DND-41 (cell line): Measurements from ENCODE around the gene HDAC7.

Source experiments
- ATAC-seq: fragments of 200-7000 bp; cut with Tn5 transposase; 3 replicates; pipeline ENCODE4 v1.9.1; 2021; ENCODE audit warnings: low read depth; ENCODE audit not compliant: insufficient read depth
- DNase-seq: peaks from one replicate; pipeline ENCODE4 v3.0.0-alpha.2; 2020
- H2AFZ ChIP-seq: 2 replicates; pipeline ENCODE4 v1.6.0; 2012; ENCODE audit warnings: low read depth, low read length
- H3K27ac ChIP-seq: 2 replicates; pipeline ENCODE4 v1.5.1; 2012; ENCODE audit warnings: low read length, inconsistent platforms
- H3K27me3 ChIP-seq: fragments of 200-600 bp; sonication (generic); 2 replicates; pipeline ENCODE4 v1.6.0; 2012; ENCODE audit warnings: low read length, mild to moderate bottlenecking, inconsistent platforms; ENCODE audit not compliant: insufficient read depth, poor library complexity
- H3K36me3 ChIP-seq: 2 replicates; pipeline ENCODE4 v1.5.1; 2012; ENCODE audit warnings: low read length, inconsistent platforms; ENCODE audit not compliant: insufficient read depth
- H3K4me1 ChIP-seq: 2 replicates; pipeline ENCODE4 v1.5.1; 2012; ENCODE audit warnings: mild to moderate bottlenecking, low read length; ENCODE audit not compliant: insufficient read depth
- H3K4me2 ChIP-seq: 2 replicates; pipeline ENCODE4 v1.6.0; 2012; ENCODE audit warnings: mild to moderate bottlenecking, moderate library complexity, low read length, inconsistent platforms; ENCODE audit not compliant: insufficient read depth
- H3K4me3 ChIP-seq, 2 experiments: fragments of 200-600 bp in 1 of 2; shearing (Covaris generic) in 1 of 2; 2 replicates each; pipeline ENCODE4 v1.5.1; 2012 to 2016; ENCODE audit warnings: inconsistent platforms in 2 of 2, low read length in 2 of 2, mild to moderate bottlenecking in 2 of 2, low read depth in 1 of 2, moderate library complexity in 1 of 2
- H3K79me2 ChIP-seq: 2 replicates; pipeline ENCODE4 v1.6.0; 2012; ENCODE audit warnings: low read length, inconsistent platforms; ENCODE audit not compliant: insufficient read depth
- H3K9ac ChIP-seq: 2 replicates; pipeline ENCODE4 v1.6.0; 2012; ENCODE audit warnings: low read depth, mild to moderate bottlenecking, inconsistent platforms, low read length, moderate library complexity
- H3K9me3 ChIP-seq: 2 replicates; pipeline ENCODE4 v1.5.1; 2012; ENCODE audit warnings: low read length, moderate library complexity, mild to moderate bottlenecking, inconsistent platforms; ENCODE audit not compliant: insufficient read depth, severe bottlenecking
- H4K20me1 ChIP-seq: 2 replicates; pipeline ENCODE4 v1.6.0; 2012; ENCODE audit warnings: low read length; ENCODE audit not compliant: insufficient read depth
- CTCF ChIP-seq: IDR thresholded peaks from 2 replicates; pipeline ENCODE4 v1.5.1; 2012; ENCODE audit warnings: borderline replicate concordance, low read length, moderate library complexity, mild to moderate bottlenecking; ENCODE audit not compliant: poor library complexity, severe bottlenecking; ENCODE audit errors: extremely low read depth
- EZH2 ChIP-seq: IDR thresholded peaks from 3 replicates; pipeline ENCODE4 v1.6.1; 2012; ENCODE audit warnings: borderline replicate concordance, low read depth, mild to moderate bottlenecking, moderate library complexity, low read length, inconsistent platforms; ENCODE audit not compliant: severe bottlenecking

HDAC7 gene

GRCh38 chr12:47841501-47841900 is 21.8 kb upstream of the HDAC7 start:
- H2AFZ ChIP-seq: no peak overlapping the region
- H3K9me3 ChIP-seq: no peaks in the 10 kb centered on the region
- no peak overlapping the region for H3K4me2 ChIP-seq
- H3K27ac ChIP-seq: no peak overlapping the region
- H3K27me3 ChIP-seq: peaks cover 16% of the 10 kb centered on the region
- H4K20me1 ChIP-seq: 0 out of 2 replicates have a peak, but pooled peaks cover under 1% of the 10 kb centered on the region
- no peak overlapping the region for H3K9ac ChIP-seq
- ATAC-seq: no peak
- no peak for TF ChIP-seq EZH2
- no peaks in the 10 kb centered on the region for H3K4me1 ChIP-seq
- H3K36me3 ChIP-seq: no peaks in the 10 kb centered on the region
- no peak for DNase-seq
- H3K4me3 ChIP-seq: no peak overlapping the region
- H3K79me2 ChIP-seq: no peaks in the 10 kb centered on the region

GRCh38 chr12:47840571-47840970 is 20.9 kb upstream of the HDAC7 start:
- no peak for ATAC-seq
- H3K9me3 ChIP-seq: no peaks in the 10 kb centered on the region
- H4K20me1 ChIP-seq: no peaks in the 10 kb centered on the region
- no peak overlapping the region for H3K4me2 ChIP-seq
- no peak for DNase-seq
- H3K27me3 ChIP-seq: peaks cover 16% of the 10 kb centered on the region
- H2AFZ ChIP-seq: no peak overlapping the region
- no peaks in the 10 kb centered on the region for H3K79me2 ChIP-seq
- no peaks in the 10 kb centered on the region for H3K4me1 ChIP-seq
- H3K36me3 ChIP-seq: no peaks in the 10 kb centered on the region
- H3K27ac ChIP-seq: no peak overlapping the region
- no peak for TF ChIP-seq CTCF
- no peak for TF ChIP-seq EZH2
- no peak overlapping the region for H3K9ac ChIP-seq
- H3K4me3 ChIP-seq: no peak overlapping the region

GRCh38 chr12:47839214-47839876 is 19.6 kb upstream of the HDAC7 start:
- TF ChIP-seq EZH2 (no peak), CTCF (no peak)
- DNase-seq: no peak

GRCh38 chr12:47838286-47838931 is 18.7 kb upstream of the HDAC7 start:
- ATAC-seq (peak; percentile 41; the same call in 2 of the 3 replicates), DNase-seq (peak; percentile 46)
- H3K9ac ChIP-seq: no peak overlapping the region
- H2AFZ ChIP-seq: no peak overlapping the region
- H3K9me3 ChIP-seq: no peaks in the 10 kb centered on the region
- TF ChIP-seq CTCF (peak; percentile 46), EZH2 (no peak)
- H3K27ac ChIP-seq: no peak overlapping the region
- no peak overlapping the region for H3K4me2 ChIP-seq
- H3K27me3 ChIP-seq: peaks cover 10% of the 10 kb centered on the region
- no peak overlapping the region for H3K4me3 ChIP-seq
- H3K36me3 ChIP-seq: no peaks in the 10 kb centered on the region
- no peaks in the 10 kb centered on the region for H3K79me2 ChIP-seq
- H4K20me1 ChIP-seq: no peaks in the 10 kb centered on the region
- H3K4me1 ChIP-seq: peaks cover 10% of the 10 kb centered on the region

More at GRCh38 chr12:47839214-47839876, 19.6 kb upstream of the HDAC7 start:
- Histone ChIP-seq H3K27ac (no peak overlapping the region), H3K4me2 (no peak overlapping the region), H4K20me1 (no peaks in the 10 kb centered on the region), H3K9ac (no peak overlapping the region), H3K36me3 (no peaks in the 10 kb centered on the region), H3K4me3 (no peak overlapping the region), H3K27me3 (peaks cover 10% of the 10 kb centered on the region), H3K9me3 (no peaks in the 10 kb centered on the region), H3K4me1 (peaks cover 2% of the 10 kb centered on the region; the same call in 1 of the 2 replicates), H2AFZ (no peak overlapping the region), H3K79me2 (no peaks in the 10 kb centered on the region)
- no peak for ATAC-seq
